NK-92 treated with Interleukin-12 subunit alpha and Interleukin-12 subunit beta, amount 100 ng/mL, for 24 hours (cell line): ENCODE results near the gene LOXL3.
"Not testable (repeated sequence)": the region's sequence is repeated elsewhere in the genome, so short reads cannot be mapped to it uniquely, and the experiment has no call there.

Experiments
- DNase-seq: peaks from one replicate; lab custom pipeline; 2025; lab: John Stamatoyannopoulos, UW

LOXL3 gene

GRCh38 chr2:74489906-74490305 is 63.8 kb downstream of the LOXL3 start:
- no peak for DNase-seq

DNA sequence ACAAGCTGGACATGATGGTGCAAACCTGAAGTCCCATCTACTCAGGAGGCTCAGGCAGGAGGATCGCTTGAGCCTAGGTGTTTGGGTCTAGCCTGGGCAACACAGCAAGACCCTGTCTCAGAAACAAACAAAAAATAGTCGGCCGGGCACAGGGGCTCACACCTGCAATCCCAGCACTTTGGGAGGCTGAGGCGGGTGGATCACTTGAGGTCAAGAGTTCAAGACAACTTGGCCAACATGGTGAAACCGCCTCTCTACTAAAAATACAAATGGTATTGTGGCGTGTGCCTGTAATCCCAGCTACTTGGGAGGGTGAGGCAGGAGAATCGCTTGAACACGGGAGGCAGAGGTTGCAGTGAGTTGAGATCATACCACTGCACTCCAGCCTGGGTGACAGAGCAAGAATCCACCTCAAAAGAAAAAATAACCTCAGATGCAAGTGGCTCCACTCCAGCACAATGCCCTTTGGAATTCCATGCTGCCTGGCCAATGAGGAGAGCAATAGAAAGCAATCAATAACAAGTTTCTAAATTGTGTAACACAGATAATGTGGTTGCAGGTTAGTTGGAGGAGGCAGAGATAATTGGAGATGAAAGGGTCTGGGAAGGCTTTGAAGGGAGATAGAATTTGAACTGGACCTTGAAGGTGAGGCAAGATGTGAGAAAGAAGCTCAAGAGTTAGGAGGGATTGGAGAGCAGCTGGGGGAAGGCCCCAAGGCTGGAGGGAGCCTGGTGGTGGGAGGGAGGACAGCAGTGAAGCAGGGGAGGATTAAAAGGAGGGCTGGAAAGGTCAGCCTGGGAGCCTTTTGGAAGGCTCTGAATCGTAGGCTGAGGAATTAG is 64.9 kb downstream of the LOXL3 start:
- no peak for DNase-seq

GRCh38 chr2:74486141-74486540 is 67.6 kb downstream of the LOXL3 start:
- DNase-seq, result no peak

DNA sequence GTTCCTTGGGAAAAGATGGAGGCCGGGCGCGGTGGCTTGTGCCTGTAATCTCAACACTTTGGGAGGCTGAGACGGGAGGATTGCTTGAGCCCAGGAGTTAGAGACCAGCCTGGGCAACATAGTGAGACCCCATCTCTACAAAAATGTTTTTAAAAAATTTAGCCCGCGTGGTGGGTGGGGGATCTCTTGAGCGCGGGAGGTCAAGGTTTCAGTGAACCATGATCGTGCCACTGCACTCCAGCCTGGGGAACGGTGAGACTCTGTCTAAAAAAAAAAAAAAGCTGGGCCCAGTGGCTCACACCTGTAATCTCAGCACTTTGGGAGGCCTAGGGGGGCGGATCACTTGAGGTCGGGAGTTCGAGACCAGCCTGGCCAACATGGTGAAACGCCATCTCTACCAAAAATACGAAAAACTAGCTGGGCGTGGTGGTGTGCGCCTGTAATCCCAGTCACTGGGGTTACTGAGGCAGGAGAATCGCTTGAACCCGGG is 70.0 kb downstream of the LOXL3 start:
- DNase-seq, result not testable (repeated sequence)

GRCh38 chr2:74482801-74483674 is 70.7 kb downstream of the LOXL3 start, which contains the start of the genes CCDC142 and TTC31:
TSS of gene CCDC142 (minus strand) at chr2:74482998. CDS start at chr2:74482837, 161 bp downstream.
TSS of gene TTC31 (plus strand) at chr2:74483081. CDS start at chr2:74483096, 15 bp downstream.
- peak; percentile 91 for DNase-seq
